SKM-1 treated with dmso at 0.1 percent for 144 hours (cell line): Measurements from ENCODE around the gene BLM.
"Not testable (repeated sequence)": the region's sequence is repeated elsewhere in the genome, so short reads cannot be mapped to it uniquely, and the experiment has no call there.

ENCODE experiments used
- DNase-seq: peaks from one replicate; lab custom pipeline; 2025; ENCODE audit not compliant: unreplicated experiment; lab: John Stamatoyannopoulos, UW

Gene BLM

GRCh38 chr15:90819390-90819789 is 102.2 kb downstream of the BLM start:
- DNase-seq, result no peak

GRCh38 chr15:90819850-90820249 is 102.7 kb downstream of the BLM start:
- DNase-seq, result no peak

GRCh38 chr15:90820481-90820880 is 103.3 kb downstream of the BLM start:
- no peak for DNase-seq

- DNase-seq, result no peak
Measured at GRCh38 chr15:90822204-90822955, 105.2 kb downstream of the BLM start.

GRCh38 chr15:90823455-90823974 is 106.4 kb downstream of the BLM start:
- DNase-seq, result no peak

GRCh38 chr15:90825115-90825899 is 108.2 kb downstream of the BLM start:
- not testable (repeated sequence) for DNase-seq

- DNase-seq, result not testable (repeated sequence)
Measured at GRCh38 chr15:90826206-90826885, 109.2 kb downstream of the BLM start.

GRCh38 chr15:90826886-90827435 is 109.8 kb downstream of the BLM start:
- DNase-seq, result no peak

- DNase-seq, result no peak
Measured at GRCh38 chr15:90828111-90828510, 111.0 kb downstream of the BLM start.

- DNase-seq, result no peak
Measured at GRCh38 chr15:90829126-90829525, 112.0 kb downstream of the BLM start.

GRCh38 chr15:90829942-90830440 is 112.8 kb downstream of the BLM start:
- peak; percentile 63 for DNase-seq

- DNase-seq, result no peak
Measured at GRCh38 chr15:90834626-90835025, 117.5 kb downstream of the BLM start.

- no peak for DNase-seq
Measured at GRCh38 chr15:90836296-90836871, 119.2 kb downstream of the BLM start.

GRCh38 chr15:90837094-90837493 is 119.9 kb downstream of the BLM start:
- no peak for DNase-seq

- no peak for DNase-seq
Measured at GRCh38 chr15:90838139-90838538, 121.0 kb downstream of the BLM start.

- DNase-seq, result no peak
Measured at GRCh38 chr15:90838544-90838943, 121.4 kb downstream of the BLM start.

- peak; percentile 84 for DNase-seq
Measured at GRCh38 chr15:90839187-90840071, 122.3 kb downstream of the BLM start.

GRCh38 chr15:90840157-90840855 is 123.2 kb downstream of the BLM start:
- no peak for DNase-seq

GRCh38 chr15:90840954-90841353 is 123.8 kb downstream of the BLM start:
- DNase-seq, result no peak
